ENCODE measurements around the gene MYMK.

- TF ChIP-seq, protein P1, sequence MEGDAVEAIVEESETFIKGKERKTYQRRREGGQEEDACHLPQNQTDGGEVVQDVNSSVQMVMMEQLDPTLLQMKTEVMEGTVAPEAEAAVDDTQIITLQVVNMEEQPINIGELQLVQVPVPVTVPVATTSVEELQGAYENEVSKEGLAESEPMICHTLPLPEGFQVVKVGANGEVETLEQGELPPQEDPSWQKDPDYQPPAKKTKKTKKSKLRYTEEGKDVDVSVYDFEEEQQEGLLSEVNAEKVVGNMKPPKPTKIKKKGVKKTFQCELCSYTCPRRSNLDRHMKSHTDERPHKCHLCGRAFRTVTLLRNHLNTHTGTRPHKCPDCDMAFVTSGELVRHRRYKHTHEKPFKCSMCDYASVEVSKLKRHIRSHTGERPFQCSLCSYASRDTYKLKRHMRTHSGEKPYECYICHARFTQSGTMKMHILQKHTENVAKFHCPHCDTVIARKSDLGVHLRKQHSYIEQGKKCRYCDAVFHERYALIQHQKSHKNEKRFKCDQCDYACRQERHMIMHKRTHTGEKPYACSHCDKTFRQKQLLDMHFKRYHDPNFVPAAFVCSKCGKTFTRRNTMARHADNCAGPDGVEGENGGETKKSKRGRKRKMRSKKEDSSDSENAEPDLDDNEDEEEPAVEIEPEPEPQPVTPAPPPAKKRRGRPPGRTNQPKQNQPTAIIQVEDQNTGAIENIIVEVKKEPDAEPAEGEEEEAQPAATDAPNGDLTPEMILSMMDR (IDR thresholded peaks at IDR 0.05): no peak
- TF ChIP-seq POLR2A (IDR thresholded peaks at IDR 0.05): no peak
Observed at GRCh38 chr9:133488686-133489252, 36.0 kb downstream of the MYMK start.
